Measurements from ENCODE around the gene CSN1S1. TPM values are rescaled to one million over a fixed set of nuclear protein-coding genes. Genes with fewer than 3 reads are reported as not detected.
"Not testable (repeated sequence)": the region's sequence is repeated elsewhere in the genome, so short reads cannot be mapped to it uniquely, and the experiment has no call there.

The CSN1S1 gene
- total RNA-seq, 1 donor from 2014 or later = not detected

DNA sequence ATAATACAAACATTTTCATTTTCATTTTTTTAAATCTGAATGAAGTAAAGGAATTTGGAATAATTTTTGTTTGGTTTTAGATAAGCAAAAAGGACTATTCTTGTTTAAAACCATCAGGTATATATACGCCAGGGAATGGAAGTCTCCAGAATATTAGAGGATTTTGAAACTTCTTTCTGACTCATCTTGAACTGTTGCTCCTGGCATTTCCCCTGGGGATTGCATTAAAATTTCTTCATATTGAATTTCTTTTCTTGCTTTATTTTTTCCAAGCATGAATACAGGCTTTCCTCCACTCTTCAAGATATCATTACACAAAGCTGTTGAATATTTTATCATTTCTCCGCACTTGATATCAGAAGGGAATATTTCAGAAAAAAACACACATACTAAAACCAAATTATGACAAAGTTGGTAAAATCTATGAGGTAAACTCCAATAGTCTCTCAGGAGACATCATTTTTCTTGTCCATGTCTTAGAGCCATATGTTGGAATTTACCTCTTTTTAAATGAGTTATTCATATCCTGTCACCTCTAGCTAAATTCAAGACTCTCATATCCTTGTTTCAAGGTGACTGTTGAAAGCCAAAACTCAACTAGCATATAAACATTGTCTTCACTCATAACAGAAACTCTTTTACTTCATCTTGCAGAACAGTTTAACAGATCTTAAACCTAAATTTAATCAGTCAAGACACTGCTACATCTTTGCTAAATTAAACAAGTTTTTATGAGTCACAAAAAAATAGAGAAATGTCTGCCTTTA is 20.7 kb upstream of the CSN1S1 start:
- Histone ChIP-seq H3K4me3 (no peak overlapping the region), H4K20me1 (ENCODE audit: low read depth) (no peaks in the 10 kb centered on the region), H3K27ac (no peak overlapping the region), H3K79me2 (ENCODE audit: low read depth) (no peaks in the 10 kb centered on the region), H2AFZ (replicated peaks) (no peak overlapping the region), H3K27me3 (peaks cover 4% of the 10 kb centered on the region), H3K4me2 (no peak overlapping the region), H3F3A (ENCODE audit: low read depth) (no peaks in the 10 kb centered on the region), H3K36me3 (no peaks in the 10 kb centered on the region), H3K9ac (no peak overlapping the region), H3K4me1 (no peaks in the 10 kb centered on the region), H3K9me3 (ENCODE audit: low read depth) (no peaks in the 10 kb centered on the region)
- H3K36me3 Mint-ChIP-seq = no peaks in the 10 kb centered on the region
- no peak for DNase-seq (ENCODE audit: low spot score)
- TF ChIP-seq EZH2phosphoT487 (IDR thresholded peaks at IDR 0.05) (no peak), EZH2 (IDR thresholded peaks at IDR 0.05) (no peak)
- TF ChIP-seq, protein P1, sequence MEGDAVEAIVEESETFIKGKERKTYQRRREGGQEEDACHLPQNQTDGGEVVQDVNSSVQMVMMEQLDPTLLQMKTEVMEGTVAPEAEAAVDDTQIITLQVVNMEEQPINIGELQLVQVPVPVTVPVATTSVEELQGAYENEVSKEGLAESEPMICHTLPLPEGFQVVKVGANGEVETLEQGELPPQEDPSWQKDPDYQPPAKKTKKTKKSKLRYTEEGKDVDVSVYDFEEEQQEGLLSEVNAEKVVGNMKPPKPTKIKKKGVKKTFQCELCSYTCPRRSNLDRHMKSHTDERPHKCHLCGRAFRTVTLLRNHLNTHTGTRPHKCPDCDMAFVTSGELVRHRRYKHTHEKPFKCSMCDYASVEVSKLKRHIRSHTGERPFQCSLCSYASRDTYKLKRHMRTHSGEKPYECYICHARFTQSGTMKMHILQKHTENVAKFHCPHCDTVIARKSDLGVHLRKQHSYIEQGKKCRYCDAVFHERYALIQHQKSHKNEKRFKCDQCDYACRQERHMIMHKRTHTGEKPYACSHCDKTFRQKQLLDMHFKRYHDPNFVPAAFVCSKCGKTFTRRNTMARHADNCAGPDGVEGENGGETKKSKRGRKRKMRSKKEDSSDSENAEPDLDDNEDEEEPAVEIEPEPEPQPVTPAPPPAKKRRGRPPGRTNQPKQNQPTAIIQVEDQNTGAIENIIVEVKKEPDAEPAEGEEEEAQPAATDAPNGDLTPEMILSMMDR (IDR thresholded peaks at IDR 0.05) = no peak
- no peaks in the 10 kb centered on the region for H3K4me1 Mint-ChIP-seq
- H3K27ac Mint-ChIP-seq = no peak overlapping the region
- no peak overlapping the region for H3K4me3 Mint-ChIP-seq
- H3K27me3 Mint-ChIP-seq (ENCODE audit: insufficient read depth, low read depth) = no peaks in the 10 kb centered on the region
- no peaks in the 10 kb centered on the region for H3K9me3 Mint-ChIP-seq

DNA sequence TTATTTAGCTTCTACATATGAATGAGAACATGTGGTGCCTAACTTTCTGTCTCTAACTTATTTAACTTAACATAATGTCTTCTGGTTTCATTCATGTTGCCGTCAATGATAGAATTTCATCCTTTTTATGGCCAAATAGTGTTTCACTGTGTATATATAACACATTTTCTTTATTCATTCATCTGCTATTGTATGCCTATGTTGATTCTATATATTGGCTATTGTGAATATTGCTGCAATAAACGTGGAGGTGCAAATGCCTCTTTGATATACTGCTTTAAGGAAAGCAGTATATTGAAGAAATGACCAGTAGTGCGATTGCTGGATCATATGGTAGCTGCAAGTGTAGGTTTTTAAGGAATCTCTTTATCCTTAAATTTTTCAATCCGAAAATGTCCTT is 10.0 kb upstream of the CSN1S1 start:
- Mint-ChIP-seq H3K27me3 (ENCODE audit: insufficient read depth, low read depth) (no peaks in the 10 kb centered on the region), H3K27ac (no peak overlapping the region), H3K36me3 (no peaks in the 10 kb centered on the region), H3K9me3 (peaks cover 5% of the 10 kb centered on the region), H3K4me3 (no peak overlapping the region), H3K4me1 (no peaks in the 10 kb centered on the region)
- Histone ChIP-seq H3K79me2 (ENCODE audit: low read depth) (no peaks in the 10 kb centered on the region), H3K4me3 (no peak overlapping the region), H3K9me3 (ENCODE audit: low read depth) (no peaks in the 10 kb centered on the region), H3F3A (ENCODE audit: low read depth) (no peaks in the 10 kb centered on the region), H2AFZ (replicated peaks) (no peak overlapping the region), H3K27me3 (peaks cover 3% of the 10 kb centered on the region), H3K4me2 (no peak overlapping the region), H3K36me3 (no peaks in the 10 kb centered on the region), H4K20me1 (ENCODE audit: low read depth) (no peaks in the 10 kb centered on the region), H3K4me1 (no peaks in the 10 kb centered on the region), H3K9ac (no peak overlapping the region), H3K27ac (no peak overlapping the region)
- TF ChIP-seq, protein P1 (IDR thresholded peaks at IDR 0.05) = no peak
- no peak for TF ChIP-seq EZH2phosphoT487 (IDR thresholded peaks at IDR 0.05)
- no peak for TF ChIP-seq EZH2 (IDR thresholded peaks at IDR 0.05)
- no peak for DNase-seq (ENCODE audit: low spot score)

DNA sequence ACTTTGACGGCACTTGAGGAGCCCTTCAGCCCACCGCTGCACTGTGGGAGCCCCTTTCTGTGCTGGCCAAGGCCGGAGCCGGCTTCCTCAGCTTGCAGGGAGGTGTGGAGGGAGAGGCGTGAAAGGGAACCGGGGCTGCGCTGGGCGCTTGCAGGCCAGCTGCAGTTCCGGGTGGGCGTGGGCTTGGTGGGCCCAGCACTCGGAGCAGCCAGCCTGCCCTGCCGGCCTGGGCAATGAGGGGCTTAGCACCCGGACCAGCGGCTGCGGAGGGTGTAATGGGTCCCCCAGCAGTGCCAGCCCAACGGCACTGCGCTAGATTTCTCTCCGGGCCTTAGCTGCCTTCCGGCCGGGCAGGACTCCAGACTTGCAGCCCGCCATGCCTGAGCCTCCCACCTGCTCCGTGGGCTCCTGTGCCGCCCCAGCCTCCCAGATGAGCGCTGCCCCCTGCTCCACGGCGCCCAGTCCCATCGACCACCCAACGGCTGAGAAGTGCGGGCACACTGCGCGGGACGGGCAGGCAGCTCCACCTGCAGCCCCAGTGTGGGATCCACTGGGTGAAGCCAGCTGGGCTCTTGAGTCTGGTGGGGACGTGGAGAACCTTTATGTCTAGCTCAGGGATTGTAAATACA is 7.0 kb upstream of the CSN1S1 start:
- H3K9ac ChIP-seq; H3K4me3 ChIP-seq; H3K36me3 ChIP-seq; H3K27ac ChIP-seq; DNase-seq (ENCODE audit: low spot score); H3K9me3 Mint-ChIP-seq; H3K4me1 Mint-ChIP-seq; H3K27me3 Mint-ChIP-seq (ENCODE audit: insufficient read depth, low read depth); H3K4me3 Mint-ChIP-seq; H3K4me2 ChIP-seq; H3F3A ChIP-seq (ENCODE audit: low read depth); H2AFZ ChIP-seq (replicated peaks); H3K27me3 ChIP-seq; H3K27ac Mint-ChIP-seq; H4K20me1 ChIP-seq (ENCODE audit: low read depth); H3K4me1 ChIP-seq; H3K79me2 ChIP-seq (ENCODE audit: low read depth); H3K36me3 Mint-ChIP-seq; H3K9me3 ChIP-seq (ENCODE audit: low read depth): not testable (repeated sequence)

DNA sequence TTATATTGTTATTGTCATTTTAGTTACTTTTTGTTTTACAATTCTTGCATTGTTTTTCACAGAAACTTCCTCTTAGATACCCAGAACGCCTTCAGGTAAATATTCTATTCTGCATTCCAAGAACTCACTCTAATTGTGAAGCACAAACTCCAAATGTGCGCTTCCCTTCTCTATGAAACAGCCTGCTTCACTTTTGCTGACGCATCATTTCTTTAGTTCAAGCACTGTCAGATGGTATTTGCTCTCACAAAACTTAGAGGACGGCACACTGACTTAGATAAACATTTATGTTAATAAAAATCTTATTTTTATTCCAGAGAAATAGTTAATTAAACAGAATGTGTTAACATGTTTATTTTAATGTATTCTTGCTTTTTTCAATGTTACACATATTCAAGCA is 3.3 kb downstream of the CSN1S1 start:
- H3K4me2 ChIP-seq = no peak overlapping the region
- H3K36me3 Mint-ChIP-seq = no peaks in the 10 kb centered on the region
- H3K79me2 ChIP-seq (ENCODE audit: low read depth) = no peaks in the 10 kb centered on the region
- no peaks in the 10 kb centered on the region for H3K9me3 Mint-ChIP-seq
- H3K36me3 ChIP-seq = no peaks in the 10 kb centered on the region
- no peak for DNase-seq (ENCODE audit: low spot score)
- no peaks in the 10 kb centered on the region for H3K9me3 ChIP-seq (ENCODE audit: low read depth)
- no peaks in the 10 kb centered on the region for H3K27me3 Mint-ChIP-seq (ENCODE audit: insufficient read depth, low read depth)
- H3K4me1 Mint-ChIP-seq = no peaks in the 10 kb centered on the region
- H3K4me3 ChIP-seq = no peak overlapping the region
- H3K27ac Mint-ChIP-seq = no peak overlapping the region
- TF ChIP-seq EZH2phosphoT487 (IDR thresholded peaks at IDR 0.05) = no peak
- TF ChIP-seq EZH2 (IDR thresholded peaks at IDR 0.05) = no peak
- TF ChIP-seq, protein P1 (IDR thresholded peaks at IDR 0.05) = no peak
- H3K4me3 Mint-ChIP-seq = no peak overlapping the region
- no peak overlapping the region for H3K9ac ChIP-seq
- H3K27me3 ChIP-seq = no peaks in the 10 kb centered on the region
- H4K20me1 ChIP-seq (ENCODE audit: low read depth) = no peaks in the 10 kb centered on the region
- H2AFZ ChIP-seq (replicated peaks) = no peak overlapping the region
- H3F3A ChIP-seq (ENCODE audit: low read depth) = no peaks in the 10 kb centered on the region
- H3K4me1 ChIP-seq = no peaks in the 10 kb centered on the region
- H3K27ac ChIP-seq = no peak overlapping the region
